Stimulated activated CD4-positive, alpha-beta T cell treated with anti-CD3 and anti-CD28 coated beads, Interleukin-1b, Interleukin-23, amount 100 ng/mL, for 4 hours (primary cell): Measurements from ENCODE around the gene ING3.

Experiments
- DNase-seq, 2 donors: peaks; one replicate each; pipeline ENCODE4 v3.0.0-alpha.2; 2020; ENCODE audit warnings: low read depth in 2 of 2

ING3 gene

DNA sequence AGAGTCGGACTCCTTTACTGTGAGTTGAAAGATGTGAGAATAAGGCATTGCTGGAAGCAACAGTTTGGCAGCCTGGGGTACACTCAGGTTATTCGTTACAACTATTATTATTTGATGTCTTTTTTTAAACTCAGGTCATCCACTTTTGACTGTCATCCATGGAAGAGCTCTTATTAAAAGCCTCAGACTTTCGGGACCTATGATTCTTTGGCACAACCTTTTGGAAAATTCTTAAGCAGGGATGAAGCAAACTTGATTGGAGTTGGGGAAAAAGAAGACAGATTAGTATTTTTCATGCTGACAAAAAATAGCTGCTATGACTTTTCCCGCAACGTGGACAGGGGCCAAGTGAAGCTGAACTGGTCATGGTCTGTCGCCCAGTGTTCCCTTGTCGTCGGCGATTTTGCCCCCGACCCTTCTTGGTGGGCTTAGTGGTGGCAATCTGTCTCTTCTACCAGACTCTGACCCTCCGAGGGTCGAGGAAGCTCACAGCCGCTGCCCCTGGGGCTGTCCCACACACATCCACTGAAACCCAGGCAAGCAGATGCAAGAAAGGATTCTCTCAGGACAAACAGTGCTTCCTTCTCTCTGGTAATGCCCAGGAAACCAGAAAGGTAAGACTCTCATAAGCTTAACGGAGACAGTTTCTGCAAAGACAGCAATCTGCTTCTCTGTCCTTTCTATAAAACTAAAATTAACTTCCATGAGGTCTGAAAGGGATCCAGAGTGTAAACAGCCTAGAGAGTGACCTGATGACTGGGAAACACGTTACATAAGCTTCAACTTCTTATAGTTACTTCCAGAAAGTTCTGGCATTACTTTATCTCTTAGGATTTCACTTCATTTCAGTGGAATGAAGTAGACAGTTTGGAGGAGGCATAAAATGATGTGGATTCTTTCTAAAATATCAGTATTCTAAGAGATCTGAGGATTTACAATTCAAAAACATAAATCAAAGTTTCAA, 39.0 kb downstream of the ING3 start:
- no peak for DNase-seq

DNA sequence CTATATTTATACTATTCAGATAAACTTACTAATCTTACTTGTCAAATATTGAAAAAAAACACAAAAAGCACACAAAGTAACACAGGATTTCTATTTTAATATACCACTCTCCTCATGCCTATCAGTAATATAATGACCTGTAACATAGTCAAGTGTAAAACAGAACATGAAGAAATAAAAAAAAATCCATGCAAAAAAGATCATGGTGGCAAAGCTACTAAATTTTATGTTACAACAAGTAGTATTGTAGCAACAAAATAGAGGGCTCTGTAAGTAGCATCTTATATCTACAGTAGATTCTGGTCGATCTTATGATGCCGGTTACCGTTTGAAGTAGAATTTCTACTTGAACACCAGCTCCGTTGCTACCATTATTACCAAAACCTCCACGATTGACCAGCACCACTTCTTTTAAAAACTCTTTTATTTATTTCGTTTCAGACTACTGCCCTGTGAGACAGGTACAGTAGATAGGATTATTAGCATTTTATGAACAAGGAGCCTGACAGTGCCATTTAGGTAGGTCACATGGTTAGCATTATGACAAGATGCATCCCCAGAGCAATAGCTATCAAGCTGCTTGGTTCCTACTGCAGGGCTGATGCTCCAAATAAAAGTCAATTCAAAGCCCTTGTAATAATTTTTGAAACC, 40.0 kb downstream of the ING3 start:
- no peak for DNase-seq

DNA sequence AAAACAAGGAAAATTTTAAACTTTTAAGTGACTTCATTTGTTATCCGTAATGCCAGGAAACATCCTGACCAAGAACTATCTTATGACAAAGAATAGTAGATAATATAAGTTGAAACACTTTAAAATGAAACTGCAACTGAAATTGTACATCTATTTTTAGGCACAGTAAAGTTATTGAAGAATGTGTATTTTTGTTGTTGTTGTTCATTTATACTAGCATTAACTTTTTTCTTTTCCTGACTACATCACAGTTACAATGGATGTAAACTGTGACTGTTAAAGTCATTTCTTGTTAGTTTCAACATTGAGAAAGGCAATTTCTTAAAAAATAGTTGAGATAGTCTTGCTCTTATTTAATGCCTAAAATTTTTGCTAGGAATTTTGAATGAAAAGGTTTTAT, 40.6 kb downstream of the ING3 start:
- DNase-seq, result no peak

DNA sequence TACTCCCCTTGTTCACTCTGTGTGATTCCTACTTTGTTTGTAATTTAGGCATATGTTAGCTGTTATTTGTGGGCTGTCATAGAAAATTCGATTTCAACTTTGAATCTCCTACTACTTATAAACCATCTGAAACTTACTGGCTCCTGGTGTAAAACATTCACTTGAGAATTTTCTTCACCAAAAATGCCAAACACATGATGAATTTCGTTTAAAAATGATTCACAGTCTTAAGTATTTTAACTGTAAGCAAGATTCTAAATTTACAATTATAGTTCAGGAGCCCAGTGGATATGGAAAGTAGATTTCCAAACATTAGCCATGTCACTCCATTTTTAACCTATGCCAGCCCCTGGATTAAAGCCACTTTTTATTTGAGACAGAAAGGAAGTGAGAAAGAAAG, 41.0 kb downstream of the ING3 start:
- DNase-seq, result no peak

DNA sequence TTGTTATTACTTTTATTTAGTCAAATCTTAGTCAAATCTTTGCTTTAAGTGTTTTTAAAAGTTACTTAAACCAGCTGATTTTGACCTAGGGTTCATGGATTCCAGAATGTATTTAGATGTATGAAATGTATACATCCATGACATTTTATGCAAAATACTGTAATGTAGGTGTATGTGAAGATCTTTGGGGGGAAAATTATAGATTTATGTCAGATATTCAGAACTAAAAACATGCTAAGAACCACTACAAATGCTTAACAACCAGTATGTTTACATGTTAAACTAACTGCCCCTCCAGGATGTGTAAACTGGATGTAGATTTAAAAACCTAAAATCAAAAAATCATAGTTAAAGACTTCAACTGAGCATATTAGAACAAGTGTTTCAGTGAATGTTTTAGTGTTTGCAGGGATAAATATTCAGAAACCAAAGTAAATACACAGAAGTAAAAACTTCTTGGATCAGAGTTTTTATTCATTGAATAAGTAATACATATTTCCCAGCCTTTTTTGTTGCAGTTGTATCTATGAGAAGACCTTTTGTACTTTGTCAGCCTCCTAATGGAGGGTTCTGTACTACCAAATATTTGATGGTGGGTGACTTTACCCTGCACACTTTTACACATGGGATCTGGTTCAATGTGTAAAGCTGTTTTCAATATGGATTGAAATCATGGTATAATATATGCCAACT, 41.8 kb downstream of the ING3 start:
- no peak for DNase-seq

DNA sequence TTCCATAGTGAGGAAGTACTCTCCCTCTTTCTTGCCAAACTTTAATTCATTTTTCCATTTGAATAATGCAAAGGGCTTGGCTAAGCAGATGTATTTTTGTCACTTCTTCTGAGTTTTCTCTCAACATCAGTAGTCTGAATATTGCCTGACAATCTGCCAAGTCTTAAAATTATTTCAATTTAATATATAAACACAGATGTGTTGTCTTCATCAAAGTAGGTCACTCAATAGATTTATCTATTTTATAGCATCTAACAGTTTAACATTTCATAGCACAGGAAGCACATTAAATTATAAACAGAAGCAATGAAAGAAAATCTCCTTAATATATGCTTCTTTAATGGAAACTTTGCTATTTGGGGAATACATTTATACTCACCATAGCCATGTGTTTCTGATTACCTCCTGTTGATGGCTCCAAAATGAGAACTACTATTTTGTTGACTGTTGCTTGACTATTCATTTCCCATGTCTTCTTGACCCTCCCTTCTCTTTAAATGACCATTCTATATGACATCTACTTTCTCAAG, 42.5 kb downstream of the ING3 start:
- no peak for DNase-seq

DNA sequence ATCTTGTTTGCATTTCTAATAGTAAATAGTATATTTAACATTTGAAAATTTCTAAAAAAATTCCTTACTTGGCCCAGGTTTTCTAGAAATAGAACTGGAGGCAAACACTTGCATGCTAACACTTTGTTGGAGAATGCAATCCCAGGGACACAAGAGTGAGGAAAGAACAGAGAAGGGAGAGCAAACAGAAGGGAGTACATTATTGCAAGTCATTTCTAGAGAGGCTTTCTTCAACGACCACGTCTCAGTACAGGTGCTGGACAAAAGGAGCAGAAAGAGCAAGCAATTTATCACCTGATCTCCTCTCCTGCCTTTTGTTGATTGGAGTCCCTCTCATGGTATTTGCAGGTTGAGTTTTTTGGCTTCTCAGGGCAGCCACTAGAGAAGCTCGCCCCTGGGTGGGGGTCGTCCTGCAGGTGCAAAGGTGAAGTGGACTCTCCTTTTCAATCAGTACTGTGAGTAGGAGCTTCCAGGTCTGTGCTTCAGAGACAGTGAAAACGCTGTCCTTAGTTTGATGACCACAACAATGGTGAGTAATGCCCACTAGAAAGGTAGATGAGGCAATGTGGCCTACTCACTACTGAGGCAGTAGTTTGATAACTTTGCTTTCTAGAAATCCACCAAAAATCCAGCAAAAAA, 43.1 kb downstream of the ING3 start:
- no peak for DNase-seq

DNA sequence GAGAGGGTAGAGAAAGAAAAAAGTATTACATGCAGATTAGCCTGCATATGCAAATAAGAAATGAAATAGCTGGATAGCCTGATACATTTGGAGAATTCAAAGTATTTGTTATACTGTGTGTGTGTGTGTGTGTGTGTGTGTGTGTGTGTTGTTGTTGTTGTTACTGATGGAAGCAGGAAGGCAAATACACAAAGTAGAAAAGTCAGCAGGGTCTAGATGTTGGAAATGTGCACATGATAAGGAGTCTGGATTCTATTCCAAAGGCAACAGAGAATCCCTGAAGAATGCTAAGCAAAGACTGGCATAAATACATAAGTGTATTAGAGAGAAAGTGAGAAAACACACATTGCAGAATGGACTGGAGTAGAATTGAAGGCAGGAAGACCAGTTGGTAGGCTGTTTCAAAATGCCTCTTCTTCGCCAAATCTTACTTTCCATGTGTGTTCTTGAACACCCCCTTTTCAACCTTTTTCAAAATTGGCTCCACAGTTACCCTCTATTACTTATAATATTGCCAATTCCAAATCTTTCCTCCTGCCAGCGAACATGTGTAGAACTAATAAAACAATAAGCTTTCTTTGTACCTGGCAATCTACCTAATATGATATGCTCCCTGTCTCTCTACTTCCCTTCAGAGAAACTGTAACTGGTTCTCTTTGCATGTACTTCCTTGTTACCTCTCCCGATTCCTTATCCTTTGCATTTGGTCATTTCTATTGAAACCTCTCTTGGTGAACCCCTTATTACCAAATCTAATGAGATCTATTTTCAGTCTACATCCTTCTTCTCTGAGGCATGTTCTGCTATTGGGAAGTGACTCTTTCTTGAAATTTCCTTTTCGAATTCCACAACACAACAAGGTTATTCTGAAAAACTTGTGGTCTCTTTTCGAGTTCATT, 44.2 kb downstream of the ING3 start:
- DNase-seq, result no peak

DNA sequence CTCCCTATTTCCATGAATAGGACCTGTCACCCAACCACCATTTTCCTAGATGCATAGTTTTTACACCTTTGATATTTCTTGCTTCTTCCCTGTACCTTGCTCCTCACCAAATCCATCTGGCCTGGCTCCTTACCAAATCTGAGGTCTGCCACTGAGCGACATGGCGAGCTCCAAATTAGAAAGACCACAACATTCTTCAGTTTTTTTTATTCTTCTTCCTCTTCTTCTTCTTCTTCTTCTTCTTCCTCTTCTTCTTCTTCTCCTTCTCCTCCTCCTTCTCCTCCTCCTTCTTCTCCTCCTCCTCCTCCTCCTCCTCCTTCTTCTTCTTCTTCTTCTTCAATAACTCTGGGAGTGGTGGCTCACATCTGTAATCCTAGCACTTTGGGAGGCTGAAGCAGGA, 45.1 kb downstream of the ING3 start:
- DNase-seq, result no peak

DNA sequence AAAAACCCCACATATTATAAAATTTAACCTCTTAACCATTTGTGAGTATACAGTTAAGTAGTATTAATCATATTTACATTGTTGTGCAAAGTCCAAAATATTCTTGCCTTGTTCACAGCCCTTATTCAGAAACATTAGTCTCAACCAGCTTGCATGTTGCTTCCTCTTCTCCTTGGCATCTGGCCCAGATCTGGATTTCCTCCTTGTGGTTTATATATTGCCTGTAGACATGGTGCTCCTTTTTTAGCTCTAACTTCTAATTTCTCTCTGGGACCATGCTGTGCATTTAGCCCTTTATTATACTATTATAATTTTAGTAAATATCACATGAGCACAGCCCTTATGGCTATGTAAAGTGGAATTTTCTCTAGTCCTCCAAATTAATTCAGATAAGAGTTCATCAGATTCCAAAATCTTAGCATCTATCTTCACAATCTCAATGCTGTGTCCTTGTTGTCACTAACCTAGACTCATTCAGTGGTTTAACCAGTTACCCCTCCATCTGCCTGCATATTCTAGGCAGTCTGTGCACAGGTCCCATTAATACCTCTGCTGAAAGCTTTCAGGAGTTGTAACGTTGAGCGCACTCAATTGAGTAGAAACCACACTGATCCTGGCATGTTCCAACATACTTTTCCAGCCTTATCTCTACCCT, 45.9 kb downstream of the ING3 start:
- DNase-seq, result peak in 1 of 2 donors; percentile 25

DNA sequence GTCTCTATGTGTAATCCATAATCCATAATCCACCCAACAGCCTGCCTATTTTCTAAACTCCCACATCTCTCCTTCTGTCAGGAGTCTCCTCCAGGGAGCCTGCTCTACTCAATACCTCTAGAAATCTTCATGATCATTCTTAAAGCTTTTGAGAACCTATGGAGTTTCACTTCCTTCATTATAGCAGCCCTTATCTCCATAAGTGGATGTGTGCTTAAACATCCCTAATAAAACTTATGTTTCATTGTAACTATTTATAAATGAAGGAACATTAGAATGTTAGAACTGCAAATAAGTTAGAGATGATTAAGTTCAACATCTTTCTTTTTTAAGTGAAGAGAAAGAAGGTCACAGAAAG, 46.4 kb downstream of the ING3 start:
- no peak for DNase-seq

DNA sequence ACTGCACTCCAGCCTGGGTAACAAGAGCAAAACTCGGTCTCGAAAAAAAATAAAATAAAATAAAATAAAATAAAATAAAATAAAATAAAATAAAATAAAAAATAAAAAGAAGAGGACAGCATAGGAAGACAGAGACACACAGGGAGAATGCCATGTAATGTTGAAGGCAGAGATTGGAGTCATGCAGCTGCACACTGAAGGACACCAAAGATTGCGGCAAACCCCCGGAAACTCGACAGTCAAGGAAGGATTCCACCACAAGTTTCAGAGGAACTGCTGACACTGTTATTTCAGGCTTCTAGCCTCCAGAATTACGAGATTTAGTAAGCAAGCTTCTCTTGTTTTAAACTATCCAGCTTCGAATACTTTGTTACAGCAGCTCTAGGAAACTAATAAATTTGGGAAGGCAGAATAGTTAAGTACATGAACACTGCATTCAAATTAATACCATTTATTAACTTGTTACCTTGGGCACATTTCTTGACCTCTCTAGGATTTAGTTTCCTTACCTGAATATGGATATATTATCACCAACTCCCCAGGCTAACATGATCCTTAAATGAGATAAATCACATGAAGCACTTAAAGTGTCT, 47.4 kb downstream of the ING3 start:
- DNase-seq, result no peak

DNA sequence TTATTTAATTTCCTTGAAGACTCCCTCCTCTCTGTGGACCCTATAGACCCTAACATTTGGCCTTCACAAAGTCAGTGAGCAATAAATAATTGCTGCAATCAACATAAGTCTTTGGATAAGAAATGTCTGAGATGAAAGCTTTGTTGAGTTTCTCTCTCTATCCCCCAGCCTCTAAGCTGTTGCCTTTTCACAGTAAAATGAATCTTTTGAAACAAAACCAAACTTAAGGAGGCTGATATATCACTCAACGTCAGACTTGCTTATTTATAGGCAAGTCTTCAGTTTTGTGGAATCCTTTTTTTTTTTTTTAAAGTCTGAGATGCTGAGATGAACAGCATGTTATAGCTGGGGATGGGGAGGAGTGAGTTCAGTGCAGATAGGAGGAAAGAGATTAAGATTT, 47.9 kb downstream of the ING3 start:
- DNase-seq, result no peak

DNA sequence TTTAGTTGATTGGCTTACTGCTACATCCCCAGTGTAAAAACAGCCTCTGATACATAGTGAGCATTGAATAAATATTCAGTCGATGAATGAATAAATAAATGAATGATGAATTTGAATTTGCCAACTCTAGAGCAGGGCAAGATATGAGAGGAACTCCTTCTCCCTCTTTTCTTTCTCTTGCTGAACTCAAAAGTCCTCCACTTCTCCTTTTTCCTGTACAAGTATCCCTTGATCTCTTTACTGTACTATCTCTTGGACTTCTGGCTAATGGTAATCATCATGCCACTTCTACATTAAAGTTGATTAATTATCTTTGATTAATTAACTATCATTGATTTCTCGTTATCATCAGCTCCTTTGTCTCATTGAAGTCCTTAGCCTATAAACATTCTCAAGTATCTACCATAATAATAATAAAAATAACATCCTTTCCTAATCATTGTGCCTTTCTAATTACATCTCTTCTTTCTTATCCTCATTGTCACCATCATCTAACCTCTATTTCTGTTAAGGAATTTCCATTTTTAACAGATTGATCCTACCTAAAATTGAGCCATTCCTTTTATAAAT, 48.5 kb downstream of the ING3 start:
- no peak for DNase-seq

DNA sequence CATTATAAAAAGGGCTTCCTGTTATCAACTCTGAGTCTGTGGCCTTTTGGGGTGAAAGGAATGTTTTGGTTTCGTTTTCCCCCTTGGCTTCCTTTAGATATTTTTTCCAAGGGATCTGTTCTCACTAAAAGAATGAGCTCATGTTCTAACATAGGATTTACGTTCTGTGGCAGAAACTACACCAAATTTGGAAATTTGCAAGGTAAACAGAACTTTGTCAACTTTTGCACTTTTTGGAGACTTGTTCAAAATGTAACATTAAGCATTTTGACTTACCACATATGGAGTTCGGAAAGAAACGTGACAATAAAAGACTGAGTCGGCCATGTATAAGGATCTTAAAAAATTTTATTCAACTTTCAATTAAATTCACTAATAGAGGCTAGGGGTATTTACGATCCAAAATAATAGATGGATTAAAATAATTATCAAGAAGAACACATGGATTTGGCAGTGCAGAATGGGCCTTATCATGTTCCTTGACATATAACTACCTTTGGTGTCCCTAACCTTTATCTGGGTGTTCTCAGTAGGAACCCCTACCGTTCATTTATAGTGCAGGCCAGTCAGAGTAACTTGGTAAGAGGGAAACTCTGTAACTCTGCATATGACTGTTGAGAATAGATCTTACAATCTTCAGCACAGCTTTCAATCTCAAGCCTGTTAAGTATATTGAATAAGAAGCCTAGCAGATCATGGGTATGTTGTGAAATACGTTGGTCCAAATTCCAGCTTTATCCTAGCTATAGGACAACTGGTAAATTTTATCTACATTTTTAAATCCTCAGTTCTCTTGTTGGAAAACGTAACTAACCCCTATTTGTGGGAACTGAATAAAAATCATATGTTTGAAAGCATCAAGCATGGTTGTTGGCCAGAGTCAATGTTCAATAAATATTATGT, 49.8 kb downstream of the ING3 start:
- no peak for DNase-seq

DNA sequence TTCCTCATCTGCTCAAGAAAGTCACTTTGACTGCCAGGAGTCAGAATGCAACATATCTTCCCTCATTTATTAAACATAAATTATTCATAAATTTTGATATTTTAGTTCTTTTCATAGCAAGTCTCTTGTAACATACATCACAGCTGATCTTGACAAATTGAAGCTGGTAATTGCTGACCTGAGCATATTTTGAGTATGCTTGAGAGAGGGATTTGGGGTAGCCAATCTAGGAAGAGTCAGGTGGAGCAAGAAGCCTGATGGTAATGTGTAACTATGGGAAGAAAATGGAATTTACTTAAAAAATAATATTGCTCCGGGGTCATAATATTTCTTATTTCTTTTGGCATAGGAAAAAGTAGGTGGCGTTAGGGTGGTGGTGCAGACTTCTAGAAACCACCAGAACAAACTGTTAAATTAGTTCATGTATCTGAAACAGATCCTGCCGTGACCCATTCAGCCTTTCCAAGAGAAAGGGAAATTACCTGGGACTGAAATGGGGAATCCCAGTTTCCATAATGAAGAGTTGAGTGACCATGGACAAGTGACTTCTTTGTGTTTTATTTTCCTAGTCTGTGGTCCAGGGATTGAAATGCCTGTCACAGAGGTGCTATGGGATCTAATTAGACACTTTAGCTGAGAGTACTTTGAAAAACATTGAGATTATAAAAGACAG, 50.8 kb downstream of the ING3 start:
- DNase-seq, result no peak

DNA sequence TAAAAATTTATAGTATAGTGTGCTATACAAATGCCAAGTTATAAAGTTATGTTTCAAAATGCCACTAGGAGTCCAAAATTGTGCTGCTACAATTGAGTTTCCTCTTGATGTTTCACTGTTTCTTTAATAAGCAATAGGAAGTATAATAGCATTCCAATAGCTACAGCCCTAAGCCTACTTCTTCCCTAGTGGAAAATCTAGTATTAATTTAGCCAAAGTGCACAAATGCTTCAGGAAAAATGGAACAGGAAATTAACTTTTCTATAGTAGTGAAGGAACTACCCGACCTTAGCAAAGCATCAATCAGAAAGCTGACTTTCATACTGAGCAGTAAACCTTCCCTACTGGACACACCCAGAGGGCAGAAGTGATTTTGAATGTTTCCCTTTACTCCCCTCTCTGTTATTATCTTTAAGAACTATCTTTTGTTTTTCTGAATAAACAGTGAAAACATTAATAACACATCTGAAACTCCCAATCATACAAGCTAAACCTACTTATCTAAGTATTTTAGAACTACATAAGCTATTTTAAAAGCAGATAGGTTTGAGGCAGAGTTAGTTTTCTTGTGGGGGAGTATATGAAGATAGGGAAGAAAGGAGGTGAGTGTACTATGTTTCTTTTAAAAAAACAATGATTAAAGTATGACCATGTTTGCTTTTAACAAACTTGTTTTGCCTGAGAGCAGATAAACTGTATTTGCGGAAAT, 51.6 kb downstream of the ING3 start:
- no peak for DNase-seq
